Measurements from ENCODE around the gene TUBGCP2.

TUBGCP2 gene

GRCh38 chr10:133270773-133271297, 37.8 kb downstream of the TUBGCP2 start:
- ChIA-PET CTCF (no interaction called here), POLR2A (no interaction called here)
- DNase-seq (ENCODE audit: extremely low spot score), result no peak
- no peak for TF ChIP-seq CTBP1 (IDR thresholded peaks at IDR 0.05; ENCODE audit: borderline replicate concordance)
- no peak for TF ChIP-seq LEF1 (IDR thresholded peaks at IDR 0.05; ENCODE audit: borderline replicate concordance)
- TF ChIP-seq ELF4 (IDR thresholded peaks at IDR 0.05), result no peak
- TF ChIP-seq BHLHE40 (IDR thresholded peaks at IDR 0.05; ENCODE audit: borderline replicate concordance), result no peak
- TF ChIP-seq FOXA1 (IDR thresholded peaks at IDR 0.05), result no peak
- TF ChIP-seq, protein P1, sequence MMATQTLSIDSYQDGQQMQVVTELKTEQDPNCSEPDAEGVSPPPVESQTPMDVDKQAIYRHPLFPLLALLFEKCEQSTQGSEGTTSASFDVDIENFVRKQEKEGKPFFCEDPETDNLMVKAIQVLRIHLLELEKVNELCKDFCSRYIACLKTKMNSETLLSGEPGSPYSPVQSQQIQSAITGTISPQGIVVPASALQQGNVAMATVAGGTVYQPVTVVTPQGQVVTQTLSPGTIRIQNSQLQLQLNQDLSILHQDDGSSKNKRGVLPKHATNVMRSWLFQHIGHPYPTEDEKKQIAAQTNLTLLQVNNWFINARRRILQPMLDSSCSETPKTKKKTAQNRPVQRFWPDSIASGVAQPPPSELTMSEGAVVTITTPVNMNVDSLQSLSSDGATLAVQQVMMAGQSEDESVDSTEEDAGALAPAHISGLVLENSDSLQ (IDR thresholded peaks at IDR 0.05), result no peak
- no peak for TF ChIP-seq SUZ12 (IDR thresholded peaks at IDR 0.05)
- no peak for TF ChIP-seq SP1 (IDR thresholded peaks at IDR 0.05)
- TF ChIP-seq FOXM1 (IDR thresholded peaks at IDR 0.05; ENCODE audit: borderline replicate concordance), result no peak
- TF ChIP-seq L3MBTL2 (conservative IDR thresholded peaks at IDR 0.05), result no peak
- TF ChIP-seq ARNT (IDR thresholded peaks at IDR 0.05), result no peak
- no peak for TF ChIP-seq NFRKB (IDR thresholded peaks at IDR 0.05)
- no peak for TF ChIP-seq FOXK2 (IDR thresholded peaks at IDR 0.05)
- TF ChIP-seq HDGF (IDR thresholded peaks at IDR 0.05; ENCODE audit: borderline replicate concordance), result no peak

GRCh38 chr10:133270204-133270603, 38.5 kb downstream of the TUBGCP2 start:
- TF ChIP-seq ZNF384 (IDR thresholded peaks at IDR 0.05) (no peak), FOXA1 (IDR thresholded peaks at IDR 0.05) (no peak), HDGF (IDR thresholded peaks at IDR 0.05; ENCODE audit: borderline replicate concordance) (no peak)
- DNase-seq (ENCODE audit: extremely low spot score), result no peak
- ChIA-PET POLR2A (no interaction called here), CTCF (no interaction called here)

DNA sequence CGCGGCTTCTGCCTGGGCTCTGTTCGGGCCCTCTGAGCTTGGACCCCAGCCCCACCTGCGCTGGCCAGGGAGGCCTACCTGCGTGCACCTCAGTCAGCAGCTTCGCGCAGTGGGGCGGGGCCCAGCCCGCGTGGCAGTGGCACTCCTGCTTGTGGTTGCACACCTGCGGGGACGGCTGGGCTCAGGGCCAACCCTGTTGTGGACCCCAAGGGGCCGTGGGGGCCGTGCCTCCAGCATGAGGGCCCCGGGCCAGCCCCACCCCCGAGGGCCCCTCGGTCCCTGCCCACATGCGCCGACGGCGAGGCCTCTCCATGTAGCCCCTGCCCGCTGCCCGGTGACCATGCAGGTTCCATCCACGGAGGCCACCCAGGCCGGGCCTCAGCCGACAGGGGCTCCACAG, 39.3 kb downstream of the TUBGCP2 start:
- DNase-seq (ENCODE audit: extremely low spot score), result no peak
- ChIA-PET CTCF (no interaction called here), POLR2A (no interaction called here)
- TF ChIP-seq FOXA1 (IDR thresholded peaks at IDR 0.05), result no peak
- no peak for TF ChIP-seq ARNT (IDR thresholded peaks at IDR 0.05)
- no peak for TF ChIP-seq L3MBTL2 (conservative IDR thresholded peaks at IDR 0.05)
- TF ChIP-seq HDGF (IDR thresholded peaks at IDR 0.05; ENCODE audit: borderline replicate concordance), result no peak
- TF ChIP-seq ZNF384 (IDR thresholded peaks at IDR 0.05), result no peak
- no peak for TF ChIP-seq BHLHE40 (IDR thresholded peaks at IDR 0.05; ENCODE audit: borderline replicate concordance)
- no peak for TF ChIP-seq FOXK2 (IDR thresholded peaks at IDR 0.05)
- TF ChIP-seq, protein P1 (IDR thresholded peaks at IDR 0.05), result no peak
- TF ChIP-seq SP1 (IDR thresholded peaks at IDR 0.05), result no peak
- no peak for TF ChIP-seq SUZ12 (IDR thresholded peaks at IDR 0.05)
- TF ChIP-seq TARDBP (IDR thresholded peaks at IDR 0.05), result no peak
- TF ChIP-seq LEF1 (IDR thresholded peaks at IDR 0.05; ENCODE audit: borderline replicate concordance), result no peak
- TF ChIP-seq ELF4 (IDR thresholded peaks at IDR 0.05), result no peak
- no peak for TF ChIP-seq FOXM1 (IDR thresholded peaks at IDR 0.05; ENCODE audit: borderline replicate concordance)
- TF ChIP-seq CTBP1 (IDR thresholded peaks at IDR 0.05; ENCODE audit: borderline replicate concordance), result no peak
- no peak for TF ChIP-seq NFRKB (IDR thresholded peaks at IDR 0.05)

GRCh38 chr10:133268532-133268931, 40.1 kb downstream of the TUBGCP2 start:
- POLR2A ChIA-PET, result no interaction called here
- CTCF ChIA-PET, result no interaction called here
- TF ChIP-seq HDGF (IDR thresholded peaks at IDR 0.05; ENCODE audit: borderline replicate concordance), result no peak
- TF ChIP-seq, protein P1 (IDR thresholded peaks at IDR 0.05), result no peak
- TF ChIP-seq FOXK2 (IDR thresholded peaks at IDR 0.05), result no peak
- no peak for TF ChIP-seq SUZ12 (IDR thresholded peaks at IDR 0.05)
- no peak for TF ChIP-seq CTBP1 (IDR thresholded peaks at IDR 0.05; ENCODE audit: borderline replicate concordance)
- TF ChIP-seq ZNF384 (IDR thresholded peaks at IDR 0.05), result no peak
- TF ChIP-seq LEF1 (IDR thresholded peaks at IDR 0.05; ENCODE audit: borderline replicate concordance), result no peak
- TF ChIP-seq ARNT (IDR thresholded peaks at IDR 0.05), result no peak
- TF ChIP-seq NFRKB (IDR thresholded peaks at IDR 0.05), result no peak
- no peak for TF ChIP-seq FOXM1 (IDR thresholded peaks at IDR 0.05; ENCODE audit: borderline replicate concordance)
- no peak for TF ChIP-seq ELF4 (IDR thresholded peaks at IDR 0.05)
- no peak for TF ChIP-seq FOXA1 (IDR thresholded peaks at IDR 0.05)
- TF ChIP-seq L3MBTL2 (conservative IDR thresholded peaks at IDR 0.05), result no peak
- TF ChIP-seq SP1 (IDR thresholded peaks at IDR 0.05), result no peak
- TF ChIP-seq TARDBP (IDR thresholded peaks at IDR 0.05), result no peak
- TF ChIP-seq BHLHE40 (IDR thresholded peaks at IDR 0.05; ENCODE audit: borderline replicate concordance), result no peak
- no peak for DNase-seq (ENCODE audit: extremely low spot score)

DNA sequence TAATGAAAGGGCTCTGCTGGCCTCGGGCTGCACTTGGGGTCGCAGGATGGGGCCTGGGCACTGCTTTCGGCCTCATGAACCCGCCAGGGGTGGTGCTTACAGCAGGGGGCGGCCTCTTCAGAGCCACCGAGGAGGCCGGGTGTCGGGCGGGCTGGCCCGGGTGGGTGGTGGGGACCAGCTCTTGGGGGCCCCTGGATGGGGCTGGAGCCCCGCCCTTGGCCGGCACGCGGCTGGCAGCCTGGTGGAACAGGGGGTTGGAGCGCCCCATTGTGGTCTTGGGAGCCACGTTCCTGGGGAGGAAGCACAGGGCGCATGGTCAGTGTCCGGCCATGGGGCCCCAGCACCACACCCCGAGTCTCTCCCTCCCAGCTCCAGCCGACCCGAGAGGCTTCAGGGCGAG, 40.8 kb downstream of the TUBGCP2 start:
- POLR2A ChIA-PET, result no interaction called here
- TF ChIP-seq ZNF384 (IDR thresholded peaks at IDR 0.05), result no peak
- TF ChIP-seq NFRKB (IDR thresholded peaks at IDR 0.05), result no peak
- TF ChIP-seq HDGF (IDR thresholded peaks at IDR 0.05; ENCODE audit: borderline replicate concordance), result no peak
- TF ChIP-seq FOXK2 (IDR thresholded peaks at IDR 0.05), result no peak
- TF ChIP-seq ELF4 (IDR thresholded peaks at IDR 0.05), result no peak
- no peak for TF ChIP-seq FOXM1 (IDR thresholded peaks at IDR 0.05; ENCODE audit: borderline replicate concordance)
- no peak for TF ChIP-seq TARDBP (IDR thresholded peaks at IDR 0.05)
- TF ChIP-seq, protein P1 (IDR thresholded peaks at IDR 0.05), result no peak
- TF ChIP-seq FOXA1 (IDR thresholded peaks at IDR 0.05), result no peak
- no peak for TF ChIP-seq BHLHE40 (IDR thresholded peaks at IDR 0.05; ENCODE audit: borderline replicate concordance)
- TF ChIP-seq SUZ12 (IDR thresholded peaks at IDR 0.05), result no peak
- no peak for TF ChIP-seq LEF1 (IDR thresholded peaks at IDR 0.05; ENCODE audit: borderline replicate concordance)
- TF ChIP-seq ARNT (IDR thresholded peaks at IDR 0.05), result no peak
- no peak for TF ChIP-seq SP1 (IDR thresholded peaks at IDR 0.05)
- TF ChIP-seq CTBP1 (IDR thresholded peaks at IDR 0.05; ENCODE audit: borderline replicate concordance), result no peak
- DNase-seq (ENCODE audit: extremely low spot score), result no peak
- CTCF ChIA-PET, result interaction anchor here (0.9 kb wide), 1 partner anchor 39 kb away, joined by 3 read pairs; no protein-coding TSS in a partner anchor
